Caco-2 (cell line): ENCODE measurements around the gene TMA7B. TPM values are rescaled to one million over a fixed set of nuclear protein-coding genes. Genes with fewer than 3 reads are reported as not detected.

Experiments used
- BruUV-seq: library from RNA; stranded (reverse); fragments of 400-500 nt; replicated peaks from 2 replicates; lab custom pipeline; 2021; lab: Mats Ljungman, UMichigan
- CTCF ChIA-PET: fragments of 300-600 bp; sonication (Branson Sonifier 250); formaldehyde crosslinking; loops from one replicate; lab custom pipeline; 2022; ENCODE audit warnings: antibody characterized with exemption; lab: Charles Lee
- POLR2A ChIA-PET: fragments of 300-600 bp; sonication (Branson Sonifier 250); formaldehyde crosslinking; loops from one replicate; lab custom pipeline; 2022; ENCODE audit warnings: antibody characterized with exemption; lab: Charles Lee
- DNase-seq, 2 experiments: peaks; one replicate each; pipeline versions ENCODE4 v3.0.0 to v3.0.0-alpha.2; 2020 to 2022
- H3K27me3 ChIP-seq: replicated peaks from 2 replicates; pipeline ENCODE4 v1.6.0; 2011; ENCODE audit warnings: low read length; ENCODE audit not compliant: control insufficient read depth, insufficient read depth
- H3K36me3 ChIP-seq: 2 replicates; pipeline ENCODE4 v1.5.1; 2011; ENCODE audit warnings: low read length; ENCODE audit not compliant: control insufficient read depth, insufficient read depth
- H3K4me1 ChIP-seq: fragments of 250-450 bp; sonication (Bioruptor Pico); 2 replicates; pipeline ENCODE4 v1.5.1; 2020; ENCODE audit warnings: mild to moderate bottlenecking
- H3K4me3 ChIP-seq: 2 replicates; pipeline ENCODE4 v1.5.1; 2011; ENCODE audit warnings: low read depth, mild to moderate bottlenecking, control low read depth, low read length
- H3K9me3 ChIP-seq: fragments of 250-450 bp; sonication (Bioruptor Pico); 2 replicates; pipeline ENCODE4 v1.5.1; 2020; ENCODE audit warnings: mild to moderate bottlenecking, moderate library complexity
- H3K27ac Mint-ChIP-seq: one replicate; pipeline ENCODE4 v1.8.0; 2022; ENCODE audit warnings: mixed read lengths; ENCODE audit not compliant: unreplicated experiment
- H3K27me3 Mint-ChIP-seq: one replicate; pipeline ENCODE4 v1.8.0; 2022; ENCODE audit warnings: mixed read lengths; ENCODE audit not compliant: insufficient read depth, unreplicated experiment
- H3K36me3 Mint-ChIP-seq: one replicate; pipeline ENCODE4 v1.8.0; 2022; ENCODE audit warnings: mild to moderate bottlenecking, mixed read lengths; ENCODE audit not compliant: insufficient read depth, unreplicated experiment
- H3K4me1 Mint-ChIP-seq: one replicate; pipeline ENCODE4 v1.8.0; 2022; ENCODE audit warnings: low read depth, mixed read lengths; ENCODE audit not compliant: unreplicated experiment
- H3K4me3 Mint-ChIP-seq: one replicate; pipeline ENCODE4 v1.8.0; 2022; ENCODE audit warnings: mild to moderate bottlenecking, moderate library complexity, mixed read lengths; ENCODE audit not compliant: unreplicated experiment
- H3K9me3 Mint-ChIP-seq: one replicate; pipeline ENCODE4 v1.8.0; 2022; ENCODE audit warnings: mixed read lengths; ENCODE audit not compliant: unreplicated experiment
- intact Hi-C: fragments of 100-400 bp; cut with micrococcal nuclease; formaldehyde crosslinking; loops from one replicate; pipeline ENCODE4 v1.10.0; 2022; ENCODE audit not compliant: unreplicated experiment
- total RNA-seq: library from RNA; stranded (reverse); gene quantifications from 2 replicates; pipeline ENCODE4 v1.2.3, GENCODE V29; 2022
- TF ChIP-seq, protein P1 (sequence below), 2 experiments: fragments of 200-600 bp in 1 of 2; IDR thresholded peaks; 1 replicate in 1 of 2; 2 replicates in 1 of 2; pipeline versions ENCODE4 v1.5.1 to v1.8.0; 2011 to 2022; ENCODE audit warnings: antibody characterized with exemption in 1 of 2, control low read depth in 1 of 2, inconsistent platforms in 1 of 2, low read depth in 1 of 2, low read length in 1 of 2, mild to moderate bottlenecking in 1 of 2, moderate library complexity in 1 of 2; ENCODE audit not compliant: insufficient read depth in 1 of 2, severe bottlenecking in 1 of 2, unreplicated experiment in 1 of 2

TMA7B gene
- total RNA-seq, 1 experiment from 2014 or later = not detected

DNA sequence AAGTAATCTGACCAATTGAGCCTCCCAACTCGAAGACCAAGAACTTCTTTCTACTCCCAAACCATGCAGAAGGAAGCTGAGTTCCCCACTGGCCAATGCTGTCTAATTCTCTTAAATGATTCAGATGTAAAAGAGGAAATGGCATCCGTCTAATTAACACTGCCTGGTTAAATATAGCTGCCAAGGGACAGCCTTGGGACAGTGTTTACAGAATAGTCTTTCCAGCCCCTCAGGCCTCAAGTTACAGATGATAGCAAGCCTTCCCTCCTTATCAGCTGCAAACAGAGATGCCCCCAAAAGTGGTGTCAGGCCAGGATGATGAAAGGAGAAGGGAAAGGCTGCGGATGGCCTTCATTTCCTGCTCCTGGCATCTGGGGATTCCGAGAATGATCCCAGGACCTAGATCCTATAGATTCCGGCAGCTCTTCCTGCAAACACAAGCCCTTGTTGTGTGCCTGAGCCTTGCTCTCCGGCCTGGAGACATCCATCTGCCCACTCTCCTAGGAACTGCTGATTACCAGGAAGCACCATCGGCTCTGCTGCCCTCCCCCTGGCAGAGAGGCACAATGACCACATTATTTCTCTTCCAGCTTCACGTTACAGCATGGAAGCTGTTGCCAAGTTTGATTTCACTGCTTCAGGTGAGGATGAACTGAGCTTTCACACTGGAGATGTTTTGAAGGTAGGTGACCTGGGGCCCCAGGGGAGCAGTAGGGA is 13.5 kb upstream of the TMA7B start:
- TF ChIP-seq, protein P1, sequence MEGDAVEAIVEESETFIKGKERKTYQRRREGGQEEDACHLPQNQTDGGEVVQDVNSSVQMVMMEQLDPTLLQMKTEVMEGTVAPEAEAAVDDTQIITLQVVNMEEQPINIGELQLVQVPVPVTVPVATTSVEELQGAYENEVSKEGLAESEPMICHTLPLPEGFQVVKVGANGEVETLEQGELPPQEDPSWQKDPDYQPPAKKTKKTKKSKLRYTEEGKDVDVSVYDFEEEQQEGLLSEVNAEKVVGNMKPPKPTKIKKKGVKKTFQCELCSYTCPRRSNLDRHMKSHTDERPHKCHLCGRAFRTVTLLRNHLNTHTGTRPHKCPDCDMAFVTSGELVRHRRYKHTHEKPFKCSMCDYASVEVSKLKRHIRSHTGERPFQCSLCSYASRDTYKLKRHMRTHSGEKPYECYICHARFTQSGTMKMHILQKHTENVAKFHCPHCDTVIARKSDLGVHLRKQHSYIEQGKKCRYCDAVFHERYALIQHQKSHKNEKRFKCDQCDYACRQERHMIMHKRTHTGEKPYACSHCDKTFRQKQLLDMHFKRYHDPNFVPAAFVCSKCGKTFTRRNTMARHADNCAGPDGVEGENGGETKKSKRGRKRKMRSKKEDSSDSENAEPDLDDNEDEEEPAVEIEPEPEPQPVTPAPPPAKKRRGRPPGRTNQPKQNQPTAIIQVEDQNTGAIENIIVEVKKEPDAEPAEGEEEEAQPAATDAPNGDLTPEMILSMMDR (IDR thresholded peaks at IDR 0.05; ENCODE audit: insufficient read depth in 1 of 2, low read depth in 1 of 2, low read length in 1 of 2, severe bottlenecking in 1 of 2, unreplicated experiment in 1 of 2) = no peak
- Mint-ChIP-seq H3K27me3 (peaks cover 3% of the 10 kb centered on the region), H3K36me3 (no peaks in the 10 kb centered on the region), H3K9me3 (no peaks in the 10 kb centered on the region), H3K4me1 (no peaks in the 10 kb centered on the region), H3K27ac (no peak overlapping the region), H3K4me3 (no peak overlapping the region)
- H3K4me3 ChIP-seq = no peak overlapping the region
- DNase-seq = no peak
- intact Hi-C loops = no loop called here
- H3K4me1 ChIP-seq = no peaks in the 10 kb centered on the region
- no TSS peak for BruUV-seq
- POLR2A ChIA-PET = no interaction called here
- CTCF ChIA-PET = no interaction called here
- no peaks in the 10 kb centered on the region for H3K36me3 ChIP-seq
- no peaks in the 10 kb centered on the region for H3K9me3 ChIP-seq
- H3K27me3 ChIP-seq = no peaks in the 10 kb centered on the region

- CTCF ChIA-PET = no interaction called here
These were observed 12.7 kb upstream of the TMA7B start for GRCh38 chr22:39947220-39948216.

More at GRCh38 chr22:39947220-39948216, 12.7 kb upstream of the TMA7B start:
- Mint-ChIP-seq H3K27me3 (peaks cover 3% of the 10 kb centered on the region), H3K27ac (no peak overlapping the region), H3K36me3 (no peaks in the 10 kb centered on the region), H3K4me1 (no peaks in the 10 kb centered on the region), H3K4me3 (no peak overlapping the region), H3K9me3 (no peaks in the 10 kb centered on the region)
- no peaks in the 10 kb centered on the region for H3K4me1 ChIP-seq
- intact Hi-C loops = no loop called here
- no peak overlapping the region for H3K4me3 ChIP-seq
- BruUV-seq = no TSS peak
- H3K36me3 ChIP-seq = no peaks in the 10 kb centered on the region
- no peaks in the 10 kb centered on the region for H3K27me3 ChIP-seq
- H3K9me3 ChIP-seq = no peaks in the 10 kb centered on the region
- DNase-seq = no peak
- POLR2A ChIA-PET = no interaction called here
- TF ChIP-seq, protein P1 (IDR thresholded peaks at IDR 0.05; ENCODE audit: insufficient read depth in 1 of 2, low read depth in 1 of 2, low read length in 1 of 2, severe bottlenecking in 1 of 2, unreplicated experiment in 1 of 2) = no peak
